Anterior cingulate cortex (tissue), 58 donors: Measurements from ENCODE around the gene PMVK.

Experiments used
- DNase-seq, 58 donors: peaks; one replicate each; lab custom pipeline; 2025; lab: John Stamatoyannopoulos, UW

Gene PMVK

GRCh38 chr1:154968731-154969130 lies 32.2 kb upstream of the PMVK start:
- no peak for DNase-seq

DNA sequence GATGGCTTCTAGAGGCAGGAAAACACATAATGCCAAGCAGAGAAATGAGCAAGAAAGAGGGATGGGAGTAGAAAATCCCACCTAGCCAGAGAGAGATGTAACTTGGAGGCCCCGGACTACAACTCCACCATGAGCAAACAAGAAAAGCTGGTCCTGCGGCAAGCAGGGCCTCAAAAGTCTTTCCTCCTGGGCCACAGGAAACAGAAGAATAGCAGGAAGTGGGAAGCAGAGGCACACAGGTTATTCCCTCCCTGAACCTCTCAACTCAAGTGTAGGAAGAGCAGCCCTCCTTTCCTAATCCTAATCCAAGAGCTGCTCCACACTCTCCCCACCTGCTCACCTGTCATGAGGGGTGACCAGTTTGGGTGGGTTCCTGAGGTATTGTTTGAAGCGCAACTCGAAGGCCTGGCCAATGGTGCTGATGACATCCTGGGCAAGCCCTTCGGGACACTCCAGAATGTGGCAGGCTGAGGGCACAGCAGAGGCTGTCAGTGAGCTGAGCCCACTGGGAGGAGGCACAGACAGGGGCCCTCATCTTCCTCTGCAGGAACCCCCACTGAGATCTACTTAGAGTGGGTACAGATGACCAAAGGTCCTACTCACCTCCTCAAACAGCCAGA lies 30.9 kb upstream of the PMVK start:
- DNase-seq: no peak

GRCh38 chr1:154966111-154966510 lies 29.6 kb upstream of the PMVK start:
- DNase-seq: no peak

GRCh38 chr1:154964359-154964758 lies 27.8 kb upstream of the PMVK start:
- no peak for DNase-seq

DNA sequence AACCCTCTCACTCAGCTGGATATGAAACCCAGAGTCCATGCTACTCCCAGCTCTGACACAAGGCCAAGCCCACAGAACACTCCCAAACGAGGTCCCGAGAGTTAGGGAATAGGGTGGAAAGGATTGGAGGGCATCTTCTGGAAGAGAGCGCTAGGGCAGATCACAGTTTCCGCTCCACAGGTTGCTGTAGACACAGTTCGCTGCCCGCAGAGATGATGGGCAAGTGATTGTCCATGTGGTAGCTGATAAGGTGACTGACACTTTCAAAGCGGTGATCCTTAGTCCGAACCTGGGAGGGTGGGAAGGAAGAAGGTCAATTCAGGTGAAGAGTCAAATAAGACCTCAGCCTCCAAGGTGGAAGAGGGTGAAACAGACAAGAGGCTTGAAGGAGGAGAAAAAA lies 27.1 kb upstream of the PMVK start:
- no peak for DNase-seq

- no peak for DNase-seq
These were observed 26.3 kb upstream of the PMVK start for GRCh38 chr1:154962795-154963330.

GRCh38 chr1:154962156-154962749 lies 25.7 kb upstream of the PMVK start:
- DNase-seq: peak in 7 of 58 donors; percentile 10 to 54 (median 44)

GRCh38 chr1:154961207-154962155 lies 25.0 kb upstream of the PMVK start, which contains the start of gene PYGO2:
Gene PYGO2, minus strand, starts transcription at chr1:154961782. Its CDS starts 206 bp downstream, at chr1:154961576.
- peak in 57 of 58 donors; percentile 31 to 89 (median 72) for DNase-seq

DNA sequence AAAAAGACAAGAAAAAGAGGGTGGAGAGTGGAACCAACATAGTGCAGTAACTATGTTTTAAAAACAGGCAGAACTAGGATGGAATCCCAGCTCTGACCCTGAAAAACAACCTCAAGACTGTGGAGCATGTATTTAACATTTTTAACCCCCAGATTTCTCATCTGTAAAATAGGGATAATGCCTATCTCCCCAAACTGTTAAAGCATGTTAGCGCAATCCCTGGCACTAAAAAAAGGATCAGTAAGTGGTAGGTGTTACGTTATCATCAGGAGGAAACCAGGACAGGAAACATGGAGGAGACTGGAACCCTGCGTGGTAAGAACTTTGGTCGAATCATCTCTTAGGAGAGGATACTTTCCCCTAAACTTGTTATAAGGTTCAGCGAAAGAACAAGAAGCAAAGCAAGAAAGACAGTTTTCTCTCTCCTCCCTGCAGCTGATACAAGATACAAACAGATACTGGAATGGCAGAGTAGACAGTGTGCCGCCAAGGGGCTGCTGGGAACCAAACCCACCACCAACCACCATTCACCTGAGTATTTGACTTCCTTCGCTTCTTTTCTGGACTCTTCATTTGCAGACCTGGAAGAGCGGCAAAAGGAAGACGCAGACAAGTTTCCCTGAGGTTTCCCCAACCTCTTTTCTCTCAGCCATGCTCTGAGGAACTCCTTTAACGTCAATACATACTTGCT lies 24.1 kb upstream of the PMVK start:
- no peak for DNase-seq

DNA sequence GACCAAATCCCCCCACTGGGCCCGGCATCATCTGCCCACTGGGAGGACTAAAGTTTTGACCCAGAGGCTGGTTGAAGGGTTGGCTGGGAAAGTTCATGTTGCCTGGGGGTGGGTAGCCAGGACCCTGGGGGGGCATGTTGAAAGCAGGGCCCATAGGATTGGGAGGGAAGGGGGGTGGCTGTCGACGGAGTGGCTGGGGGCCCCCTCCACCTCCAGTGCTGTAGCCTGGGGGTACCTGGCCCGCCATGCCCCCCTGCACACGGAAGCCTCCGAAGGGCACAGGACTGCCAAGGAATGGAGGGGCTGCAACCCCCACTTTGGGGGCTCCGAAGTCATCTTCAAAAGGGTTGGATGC lies 22.9 kb upstream of the PMVK start:
- DNase-seq: no peak

DNA sequence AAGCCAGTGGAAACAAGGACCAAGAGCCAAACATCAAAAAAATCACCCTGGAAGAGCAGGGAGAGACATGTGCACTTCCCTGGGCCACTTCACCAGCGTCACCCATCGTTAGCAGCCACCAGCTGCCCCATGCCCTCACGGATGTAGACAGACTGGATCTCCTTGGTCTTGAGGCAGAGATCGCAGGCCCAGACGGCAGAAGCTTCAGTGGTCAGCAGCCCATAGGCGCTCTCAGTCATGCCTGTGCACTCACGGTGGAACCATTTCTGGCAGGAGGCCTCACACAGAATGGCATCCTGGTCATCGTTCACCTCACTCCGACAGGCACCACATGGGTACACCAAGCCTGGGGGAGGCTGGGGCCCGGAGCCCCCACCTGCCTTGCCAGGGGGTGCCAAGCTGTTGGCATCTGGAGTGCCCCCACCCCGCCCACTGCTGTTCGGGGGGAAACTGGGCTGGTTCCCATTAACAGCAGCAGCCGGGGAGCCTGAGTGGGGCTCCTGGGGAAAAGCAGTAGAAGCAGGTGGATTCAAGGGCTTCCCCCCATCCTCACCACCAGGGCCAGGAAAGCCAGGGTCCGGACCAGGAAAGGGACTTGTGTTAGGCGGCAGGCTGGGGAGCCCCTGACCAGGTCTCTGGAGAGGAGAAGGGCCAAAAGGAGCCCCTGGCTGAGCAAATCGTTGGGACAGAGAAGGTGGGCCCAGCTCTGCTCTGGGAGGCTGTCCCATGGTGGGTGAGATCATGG lies 22.3 kb upstream of the PMVK start:
- no peak for DNase-seq

GRCh38 chr1:154958036-154958435 lies 21.5 kb upstream of the PMVK start:
- no peak for DNase-seq

DNA sequence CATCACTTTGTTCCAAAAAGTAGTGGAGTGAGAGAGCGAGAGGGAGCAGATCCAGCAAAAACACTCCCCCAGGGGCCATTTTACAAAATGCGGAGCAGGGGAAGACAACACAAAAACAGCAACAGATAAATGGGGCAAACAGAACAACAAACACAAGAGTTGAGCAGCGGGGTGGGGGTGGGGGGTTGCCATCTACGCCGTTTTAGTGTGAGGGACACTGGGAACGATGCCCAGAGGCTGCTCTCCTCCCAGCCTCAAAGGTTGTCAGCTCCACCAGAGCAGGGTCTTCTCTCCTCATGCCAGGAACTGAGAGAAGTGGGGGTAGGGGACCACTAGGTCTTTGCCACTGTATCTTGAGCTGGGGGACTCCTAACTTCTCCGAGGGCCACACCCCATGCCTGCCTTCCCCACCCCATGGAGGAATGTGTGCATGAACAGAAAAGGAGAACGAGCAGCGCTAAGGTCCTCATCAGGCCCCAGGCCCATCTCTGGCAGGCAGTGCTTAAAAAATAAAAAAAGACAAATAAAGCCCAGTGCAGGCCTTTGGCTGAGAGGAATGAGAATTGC lies 20.7 kb upstream of the PMVK start:
- DNase-seq: peak in 5 of 58 donors; percentile 10 to 27 (median 15)

DNA sequence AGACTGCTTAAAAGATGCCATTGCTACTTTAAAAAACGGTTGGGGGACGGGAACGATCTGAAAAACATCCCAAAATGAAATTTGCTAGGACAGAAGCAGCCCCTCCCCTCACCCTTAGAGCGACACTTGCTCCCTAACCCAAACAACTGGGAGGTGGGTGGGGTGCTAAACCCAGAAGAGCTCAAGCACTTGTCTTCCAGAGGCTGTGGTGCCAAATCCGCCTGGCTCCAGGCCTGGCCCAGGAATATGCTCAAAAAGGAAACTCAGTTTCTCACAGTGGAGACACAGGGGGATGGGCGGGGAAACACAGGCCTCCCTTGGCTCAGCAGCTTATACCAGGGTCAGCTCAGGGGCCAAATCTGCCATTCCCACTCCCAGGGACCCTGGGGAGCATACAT lies 20.0 kb upstream of the PMVK start:
- peak in 50 of 58 donors; percentile 20 to 80 (median 52) for DNase-seq

GRCh38 chr1:154955718-154956543 lies 19.4 kb upstream of the PMVK start, which contains the start of gene PBXIP1:
Gene PBXIP1, minus strand, starts transcription at chr1:154956099. Its CDS starts 2,378 bp downstream, at chr1:154953721.
- DNase-seq: peak in 55 of 58 donors; percentile 24 to 92 (median 72)

DNA sequence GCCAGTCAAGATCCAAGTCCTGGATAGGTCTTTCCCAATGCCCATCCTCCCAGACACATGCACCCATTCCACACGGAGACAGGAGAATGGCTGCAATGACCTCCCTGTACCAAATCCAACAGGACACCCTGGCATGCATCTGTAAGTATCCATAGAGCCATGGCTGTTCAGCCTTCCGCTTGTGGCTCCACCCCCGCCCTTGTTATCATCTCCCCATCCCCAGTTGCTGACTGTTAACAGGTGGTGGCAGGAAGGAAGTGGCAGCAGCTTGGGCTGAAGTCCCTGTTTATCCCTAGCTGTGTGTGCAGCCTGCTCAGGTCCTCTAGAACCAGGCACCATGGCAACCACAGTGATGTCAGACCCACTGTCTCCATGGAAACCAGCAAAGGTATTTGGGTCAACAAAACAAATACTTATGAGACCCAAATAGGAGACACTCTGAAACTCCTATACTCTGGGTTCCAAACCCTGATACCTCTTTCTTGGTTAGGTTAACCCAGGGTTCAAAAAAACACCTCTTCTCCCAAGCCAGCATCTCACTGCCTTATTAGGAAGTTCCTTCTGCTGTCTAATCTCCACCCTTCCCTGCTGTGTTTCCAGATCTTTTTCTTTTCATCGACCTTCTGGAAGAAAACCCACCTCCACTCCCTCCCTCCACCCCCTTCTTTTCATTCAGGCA lies 18.7 kb upstream of the PMVK start:
- peak in 51 of 58 donors; percentile 21 to 91 (median 62) for DNase-seq

- DNase-seq: no peak
These were observed 18.0 kb upstream of the PMVK start for GRCh38 chr1:154954541-154954940.

DNA sequence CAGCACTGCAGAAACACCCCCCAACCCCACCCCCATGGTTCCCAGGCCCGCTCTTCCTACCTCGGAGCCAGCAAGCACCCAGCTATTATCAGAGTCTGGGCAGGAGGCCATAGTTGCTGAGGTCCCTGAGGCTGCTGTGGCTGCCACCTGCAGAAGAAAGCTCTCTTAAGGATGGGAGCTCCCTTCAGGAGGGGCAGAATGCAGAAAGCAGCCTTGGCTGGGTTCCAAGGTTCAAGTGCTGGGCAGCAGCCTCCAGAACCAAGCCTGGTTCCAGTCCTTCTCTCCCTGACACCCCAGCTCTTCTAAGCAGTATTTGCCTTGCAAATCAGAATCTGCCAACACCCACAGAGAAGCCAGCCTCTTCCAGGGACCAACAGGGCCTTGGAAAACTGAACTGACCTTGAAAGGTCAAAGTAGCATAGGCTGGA lies 17.1 kb upstream of the PMVK start:
- DNase-seq: peak in 8 of 58 donors; percentile 6 to 13 (median 11)
